Right lobe of liver (tissue), 4 donors: Measurements from ENCODE around the gene TLX2.

Source experiments
- CTCF ChIP-seq, 4 donors: fragments of 200-600 bp in 3 of 4; fragments of 450-650 bp in 1 of 4; IDR thresholded peaks; one replicate each; pipeline versions ENCODE4 v1.5.1 to v1.8.0; 2016 to 2022; ENCODE audit warnings: antibody characterized with exemption in 4 of 4, mild to moderate bottlenecking in 2 of 4
- POLR2A ChIP-seq: fragments of 450-650 bp; IDR thresholded peaks from one replicate; pipeline ENCODE4 v1.6.1; 2017; ENCODE audit warnings: antibody characterized with exemption, mild to moderate bottlenecking
- donor health status: DM: no; HTN: no; CAD: no.
- donor health status: DM: no; HTN: no; CAD: no.
- donor health status: DM: no; HTN: yes; CAD: no.

- peak in 1 of 4 donors; percentile 19 for TF ChIP-seq CTCF (IDR thresholded peaks at IDR 0.05)
- peak; percentile 45 for TF ChIP-seq POLR2A
Measured at GRCh38 chr2:74507145-74507925, 6.9 kb upstream of the TLX2 start, which contains the start of gene PCGF1.
